Measurements from ENCODE around the gene CYB5R3. TPM values are rescaled to one million over a fixed set of nuclear protein-coding genes. Genes with fewer than 3 reads are reported as not detected.

CYB5R3 gene
- total RNA-seq, 1 experiment from 2014 or later, result 104 TPM

GRCh38 chr22:42695294-42695693, 46.1 kb upstream of the CYB5R3 start:
- POLR2A ChIA-PET, result no interaction called here
- no TSS peak for BruUV-seq (replicated peaks)

GRCh38 chr22:42693763-42694683, 44.8 kb upstream of the CYB5R3 start:
- no peak overlapping the region for H3K4me3 Mint-ChIP-seq (ENCODE audit: unreplicated experiment)
- H3K27me3 Mint-ChIP-seq (ENCODE audit: insufficient read depth, unreplicated experiment), result no peaks in the 10 kb centered on the region
- no peaks in the 10 kb centered on the region for H3K9me3 Mint-ChIP-seq (ENCODE audit: unreplicated experiment)
- TF ChIP-seq CTCF (IDR thresholded peaks at IDR 0.05; ENCODE audit: unreplicated experiment), result no peak
- DNase-seq (ENCODE audit: unreplicated experiment), result no peak
- H3K27ac Mint-ChIP-seq (ENCODE audit: low read depth, unreplicated experiment), result no peak overlapping the region
- peaks cover 26% of the 10 kb centered on the region for H3K36me3 Mint-ChIP-seq (ENCODE audit: insufficient read depth, unreplicated experiment)
- ChIA-PET CTCF (interaction anchor here (0.6 kb wide), 1 partner anchor 71 kb away, joined by 3 read pairs; no protein-coding TSS in a partner anchor), POLR2A (interaction anchor here (1.0 kb wide), 1 partner anchor 29 kb away, joined by 3 read pairs; no protein-coding TSS in a partner anchor)
- no TSS peak for BruUV-seq (replicated peaks)
- peaks cover 14% of the 10 kb centered on the region for H3K4me1 Mint-ChIP-seq (ENCODE audit: insufficient read depth, unreplicated experiment)
- intact Hi-C loops (cut with micrococcal nuclease), result no loop called here

More at GRCh38 chr22:42695294-42695693, 46.1 kb upstream of the CYB5R3 start:
- no peak for DNase-seq (ENCODE audit: unreplicated experiment)
- Mint-ChIP-seq H3K9me3 (ENCODE audit: unreplicated experiment) (no peaks in the 10 kb centered on the region), H3K36me3 (ENCODE audit: insufficient read depth, unreplicated experiment) (peaks cover 20% of the 10 kb centered on the region), H3K27ac (ENCODE audit: low read depth, unreplicated experiment) (peak overlapping the region; percentile 49), H3K27me3 (ENCODE audit: insufficient read depth, unreplicated experiment) (no peaks in the 10 kb centered on the region), H3K4me1 (ENCODE audit: insufficient read depth, unreplicated experiment) (peaks cover 19% of the 10 kb centered on the region), H3K4me3 (ENCODE audit: unreplicated experiment) (no peak overlapping the region)
- intact Hi-C loops (cut with micrococcal nuclease), result no loop called here
- CTCF ChIA-PET, result no interaction called here
- no peak for TF ChIP-seq CTCF (IDR thresholded peaks at IDR 0.05; ENCODE audit: unreplicated experiment)

GRCh38 chr22:42693055-42693762, 44.0 kb upstream of the CYB5R3 start:
- no peak overlapping the region for H3K27ac Mint-ChIP-seq (ENCODE audit: low read depth, unreplicated experiment)

More at GRCh38 chr22:42693055-42693762, 44.0 kb upstream of the CYB5R3 start:
- intact Hi-C loops (cut with micrococcal nuclease), result no loop called here
- Mint-ChIP-seq H3K9me3 (ENCODE audit: unreplicated experiment) (no peaks in the 10 kb centered on the region), H3K4me1 (ENCODE audit: insufficient read depth, unreplicated experiment) (peaks cover 22% of the 10 kb centered on the region), H3K27me3 (ENCODE audit: insufficient read depth, unreplicated experiment) (no peaks in the 10 kb centered on the region), H3K4me3 (ENCODE audit: unreplicated experiment) (no peak overlapping the region), H3K36me3 (ENCODE audit: insufficient read depth, unreplicated experiment) (peaks cover 26% of the 10 kb centered on the region)
- ChIA-PET CTCF (interaction anchor here (0.9 kb wide), 1 partner anchor 32 kb away, joined by 3 read pairs; no protein-coding TSS in a partner anchor), POLR2A (interaction anchor here (0.5 kb wide), 1 partner anchor 206 kb away, joined by 3 read pairs; no protein-coding TSS in a partner anchor)
- no TSS peak for BruUV-seq (replicated peaks)
- no peak for TF ChIP-seq CTCF (IDR thresholded peaks at IDR 0.05; ENCODE audit: unreplicated experiment)
- DNase-seq (ENCODE audit: unreplicated experiment), result no peak

Measured in MCF 10A (cell line).